Measurements from ENCODE around the gene FAM167B.

DNA sequence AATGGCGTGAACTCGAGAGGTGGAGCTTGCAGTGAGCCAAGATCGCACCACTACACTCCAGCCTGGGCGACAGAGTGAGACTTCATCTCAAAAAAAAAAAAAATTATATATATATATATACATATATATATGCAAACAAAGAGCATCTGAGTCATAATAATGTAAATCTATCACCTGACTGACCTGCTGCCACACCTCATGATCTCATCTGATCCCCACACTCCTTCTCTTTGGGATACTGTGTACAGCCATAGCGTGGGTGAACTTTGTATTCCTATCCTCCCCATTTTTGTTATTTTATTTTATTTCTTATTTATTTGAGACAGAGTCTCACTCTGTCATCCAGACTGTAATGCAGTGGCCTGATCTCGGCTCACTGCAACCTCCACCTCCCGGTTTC, 42.2 kb downstream of the FAM167B start:
- TF ChIP-seq CTCF (IDR thresholded peaks at IDR 0.05) = no peak
- TF ChIP-seq POLR2A (IDR thresholded peaks at IDR 0.05) = no peak
- no peak for TF ChIP-seq EP300 (IDR thresholded peaks at IDR 0.05)
